GM19467 (cell line): ENCODE measurements around the gene IFNA6.

ENCODE experiments used
- ATAC-seq: cut with Tn5 transposase; IDR thresholded peaks from one replicate; pipeline ENCODE4 v1.9.1; 2021; ENCODE audit warnings: mild to moderate bottlenecking, moderate library complexity; ENCODE audit not compliant: unreplicated experiment

The IFNA6 gene

GRCh38 chr9:21331676-21332402 is 18.8 kb downstream of the IFNA6 start:
- no peak for ATAC-seq

- peak; percentile 78 for ATAC-seq
Observed at GRCh38 chr9:21326526-21327139, 24.1 kb downstream of the IFNA6 start.

GRCh38 chr9:21324047-21324446 is 26.6 kb downstream of the IFNA6 start:
- no peak for ATAC-seq

DNA sequence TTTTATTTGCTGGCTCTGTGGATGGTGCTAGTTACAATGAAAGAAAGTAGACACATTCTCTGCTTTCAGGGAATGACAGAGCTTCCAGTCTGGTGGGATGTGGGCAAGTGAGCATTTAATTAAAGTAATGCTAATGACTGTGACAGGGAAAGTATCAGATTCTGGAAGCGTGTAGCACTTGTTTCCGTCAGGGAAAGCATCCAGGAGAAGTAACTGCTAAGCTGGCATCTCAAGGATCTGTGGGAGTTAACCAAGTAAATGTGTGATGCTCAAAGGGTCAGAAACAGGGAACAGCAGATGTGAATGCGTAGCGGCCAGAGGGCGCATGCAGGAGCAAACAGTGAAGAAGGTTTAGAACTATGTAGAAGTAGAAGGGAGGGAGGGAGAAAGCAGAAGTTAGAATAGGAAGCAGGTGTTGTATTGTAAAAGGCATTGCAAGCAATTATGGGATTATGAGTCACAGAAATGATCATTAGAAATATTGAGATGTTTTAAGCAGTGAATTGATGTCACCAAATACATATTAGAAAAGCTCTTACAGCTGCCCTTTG is 27.7 kb downstream of the IFNA6 start:
- ATAC-seq: no peak

DNA sequence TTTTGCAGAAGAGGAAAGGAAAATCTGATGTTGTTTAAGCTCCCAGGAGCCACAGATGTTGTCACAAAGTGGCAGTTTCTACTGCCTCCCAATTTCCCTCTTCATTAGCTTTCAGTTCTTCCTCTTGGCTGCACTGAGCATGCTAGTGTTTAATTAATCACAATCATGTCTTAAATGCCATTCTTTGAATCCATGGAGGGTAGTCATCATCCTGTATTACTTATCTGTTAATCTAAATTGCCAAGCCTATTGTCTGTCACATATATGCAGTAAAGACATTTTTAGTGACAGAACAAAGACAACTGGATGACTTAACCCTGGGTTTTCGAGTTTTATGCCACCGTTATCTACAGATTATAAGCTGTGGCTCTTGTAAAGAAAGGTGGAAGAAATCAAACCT is 30.2 kb downstream of the IFNA6 start:
- ATAC-seq: no peak

- ATAC-seq: peak; percentile 73
Observed at GRCh38 chr9:21317956-21318923, 32.4 kb downstream of the IFNA6 start.

- ATAC-seq: no peak
Observed at GRCh38 chr9:21316860-21317259, 33.8 kb downstream of the IFNA6 start.

DNA sequence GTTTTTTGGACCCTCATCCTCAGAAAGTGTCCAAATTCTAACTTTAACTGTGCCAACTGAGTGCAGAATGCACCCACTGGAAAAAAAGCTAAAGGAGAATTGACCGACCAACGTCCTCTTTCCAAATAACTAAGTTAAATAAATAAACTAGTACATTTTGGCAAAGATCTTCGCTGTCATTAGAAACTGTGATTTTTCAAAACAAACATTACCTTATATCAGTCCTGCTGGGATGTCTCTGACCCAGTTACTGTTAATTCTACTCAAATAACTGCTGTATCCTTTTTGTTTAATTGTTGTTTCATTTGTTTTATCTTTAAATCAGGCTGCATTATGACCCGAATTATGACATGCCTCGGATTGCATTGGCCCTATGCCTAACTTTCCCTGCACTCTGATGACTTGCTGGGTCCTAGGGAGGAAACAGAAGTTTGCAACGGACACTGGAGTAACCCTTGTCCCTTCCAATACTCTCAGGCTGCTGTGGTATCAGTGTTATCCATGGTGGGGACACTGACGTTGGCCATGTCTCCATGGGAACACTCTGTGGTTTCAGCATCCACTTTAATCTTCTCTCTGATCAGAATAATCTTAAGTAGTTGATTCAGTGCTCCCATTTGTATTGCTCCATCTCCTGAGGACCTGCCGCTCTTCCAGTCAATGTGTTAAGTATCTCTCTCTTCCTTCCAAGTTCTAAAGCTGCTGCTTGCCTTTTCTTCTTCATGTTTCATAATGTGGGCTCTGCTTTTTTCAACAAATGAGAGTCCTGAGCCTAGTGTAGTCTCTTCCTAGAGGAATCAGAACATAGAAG is 34.5 kb downstream of the IFNA6 start:
- ATAC-seq: no peak

GRCh38 chr9:21314152-21314551 is 36.5 kb downstream of the IFNA6 start:
- no peak for ATAC-seq

DNA sequence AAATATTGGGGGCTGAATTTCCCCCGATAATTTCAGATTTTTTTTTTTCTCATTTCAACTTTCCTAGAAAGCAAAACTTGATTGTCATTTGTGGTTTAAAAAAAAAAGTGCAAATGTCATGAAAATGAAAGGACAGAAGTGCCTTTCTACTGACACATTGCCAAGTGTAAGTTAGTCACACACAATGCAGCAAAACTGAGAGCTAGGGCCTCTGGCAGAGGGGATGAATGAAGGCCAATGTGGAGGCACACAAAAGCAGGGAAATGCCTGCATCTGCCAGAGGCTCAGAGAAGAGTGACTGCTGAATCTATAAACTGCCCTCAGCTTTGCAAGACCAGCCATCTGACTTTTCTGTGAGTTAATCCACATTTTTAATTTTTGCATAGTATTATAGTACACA is 38.8 kb downstream of the IFNA6 start:
- ATAC-seq: no peak

DNA sequence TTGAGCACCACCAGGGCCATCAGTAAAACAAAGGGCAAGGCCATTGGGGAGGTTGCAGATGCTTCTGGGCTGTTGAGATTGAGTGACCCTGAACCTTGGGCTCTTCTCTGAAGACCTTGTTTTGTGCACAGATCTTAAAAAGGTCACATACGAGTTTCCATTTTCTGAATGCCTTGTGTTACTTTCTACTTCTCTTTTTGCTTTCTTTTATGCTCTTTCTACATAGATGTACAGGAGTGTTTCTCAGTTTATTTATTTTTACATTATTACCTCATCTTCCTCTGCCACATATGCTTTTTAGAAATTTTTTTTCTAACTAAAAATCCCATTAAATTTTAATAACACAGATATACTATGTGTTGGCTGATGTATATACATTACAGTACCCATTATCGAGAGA is 45.5 kb downstream of the IFNA6 start, which contains the start of gene IFNA5:
Gene IFNA5, minus strand, starts transcription at position 101 of the 400 bp plus-strand sequence. Its CDS starts 57 bp downstream, at position 44.
- no peak for ATAC-seq
